Keratinocyte (primary cell): ENCODE measurements around the gene BNIP5. TPM values are rescaled to one million over a fixed set of nuclear protein-coding genes. Genes with fewer than 3 reads are reported as not detected.

Source experiments
- DNase-seq: peaks from one replicate; pipeline ENCODE4 v3.0.0-alpha.2; 2011; ENCODE audit warnings: low read depth, missing footprints, low spot score
- FAIRE-seq: peaks from 2 replicates; lab custom pipeline; 2011; peaks lifted over from hg19 to GRCh38; lab: Jason Lieb, UNC
- H2AFZ ChIP-seq: 2 replicates; pipeline ENCODE4 v1.6.0; 2012; ENCODE audit warnings: low read length, control low read depth, inconsistent platforms; ENCODE audit not compliant: control insufficient read depth
- H3K27ac ChIP-seq: 2 replicates; pipeline ENCODE4 v1.5.1; 2011; ENCODE audit warnings: low read length; ENCODE audit not compliant: control insufficient read depth, insufficient read depth
- H3K27me3 ChIP-seq: 3 replicates; pipeline ENCODE4 v1.6.0; 2011; ENCODE audit warnings: low read length; ENCODE audit not compliant: control insufficient read depth, insufficient read depth; ENCODE audit errors: extremely low read depth
- H3K36me3 ChIP-seq, 2 experiments: 2 replicates in 1 of 2; 3 replicates in 1 of 2; pipeline ENCODE4 v1.5.1; 2011; ENCODE audit warnings: low read length in 2 of 2, mild to moderate bottlenecking in 1 of 2; ENCODE audit not compliant: control insufficient read depth in 2 of 2, insufficient read depth in 2 of 2; ENCODE audit errors: extremely low read depth in 1 of 2
- H3K4me1 ChIP-seq: 3 replicates; pipeline ENCODE4 v1.5.1; 2011; ENCODE audit warnings: low read length; ENCODE audit not compliant: control insufficient read depth, insufficient read depth; ENCODE audit errors: extremely low read depth
- H3K4me2 ChIP-seq: 3 replicates; pipeline ENCODE4 v1.6.0; 2011; ENCODE audit warnings: low read depth, low read length; ENCODE audit not compliant: control insufficient read depth, insufficient read depth; ENCODE audit errors: extremely low read depth
- H3K4me3 ChIP-seq, 3 experiments: fragments of 200-600 bp in 1 of 3; sonication (generic) in 1 of 3; 2 replicates in 2 of 3; 3 replicates in 1 of 3; pipeline ENCODE4 v1.5.1; 2011 to 2016; ENCODE audit warnings: low read length in 3 of 3, mild to moderate bottlenecking in 3 of 3, control low read depth in 2 of 3, inconsistent platforms in 1 of 3, low read depth in 1 of 3, mixed read lengths in 1 of 3, mixed run types in 1 of 3, moderate library complexity in 1 of 3; ENCODE audit not compliant: control insufficient read depth in 2 of 3, insufficient read depth in 2 of 3; ENCODE audit errors: extremely low read depth in 1 of 3
- H3K79me2 ChIP-seq: 2 replicates; pipeline ENCODE4 v1.6.0; 2012; ENCODE audit warnings: low read length; ENCODE audit not compliant: control insufficient read depth, insufficient read depth
- H3K9ac ChIP-seq: 3 replicates; pipeline ENCODE4 v1.6.0; 2011; ENCODE audit warnings: low read length; ENCODE audit not compliant: control insufficient read depth, insufficient read depth; ENCODE audit errors: extremely low read depth
- H3K9me1 ChIP-seq: 3 replicates; pipeline ENCODE4 v1.6.0; 2011; ENCODE audit warnings: low read length; ENCODE audit not compliant: control insufficient read depth, insufficient read depth; ENCODE audit errors: extremely low read depth
- H3K9me3 ChIP-seq: 2 replicates; pipeline ENCODE4 v1.5.1; 2012; ENCODE audit warnings: low read depth, low read length; ENCODE audit not compliant: control insufficient read depth
- H4K20me1 ChIP-seq: 3 replicates; pipeline ENCODE4 v1.6.0; 2011; ENCODE audit warnings: low read length; ENCODE audit not compliant: control insufficient read depth, insufficient read depth; ENCODE audit errors: extremely low read depth
- CTCF ChIP-seq, 3 experiments: IDR thresholded peaks in 1 of 3; conservative IDR thresholded peaks in 1 of 3; optimal IDR thresholded peaks in 1 of 3; 2 replicates in 2 of 3; 3 replicates in 1 of 3; pipeline versions ENCODE3 to v1.5.1; 2011; ENCODE audit warnings: low read length in 3 of 3, mild to moderate bottlenecking in 3 of 3, moderate library complexity in 2 of 3, control low read depth in 1 of 3, inconsistent platforms in 1 of 3; ENCODE audit not compliant: insufficient read depth in 2 of 3; ENCODE audit errors: extremely low read depth in 1 of 3
- EZH2 ChIP-seq: IDR thresholded peaks from one replicate; pipeline ENCODE4 v1.6.1; 2012; ENCODE audit warnings: inconsistent platforms, mild to moderate bottlenecking, low read length, moderate library complexity
- dilution Hi-C: fragments of 300-500 bp; cut with MboI; formaldehyde crosslinking; loops from one replicate; pipeline ENCODE4 v1.7.0; 2020; ENCODE audit warnings: low sequenced_read_pairs; ENCODE audit not compliant: extremely low pct_ligation_motif_present
- polyA plus RNA-seq, 5 experiments: library from polyadenylated mRNA; depleted of rRNA in 3 of 5; stranded (reverse) in 3 of 5; stranded (forward) in 1 of 5; unstranded in 1 of 5; fragments of >200 nt; gene quantifications; 1 replicate in 1 of 5; 2 replicates in 3 of 5; 3 replicates in 1 of 5; pipeline versions ENCODE4 v1.2.1 to v1.2.3, GENCODE V29; 2011 to 2012; ENCODE audit warnings: missing spikeins in 2 of 5, low read depth in 1 of 5, low replicate concordance in 1 of 5

The BNIP5 gene
- polyA plus RNA-seq, 1 donor (not counting 4 experiments of a cell fraction or from before 2014, with no cell fraction given) = not detected

GRCh38 chr6:36330366-36330765, 6.3 kb downstream of the BNIP5 start:
- Histone ChIP-seq H3K4me2 (no peak overlapping the region), H3K9me1 (no peaks in the 10 kb centered on the region), H2AFZ (no peak overlapping the region), H3K9me3 (no peaks in the 10 kb centered on the region), H3K9ac (no peak overlapping the region), H3K79me2 (no peaks in the 10 kb centered on the region), H3K27me3 (peaks cover 41% of the 10 kb centered on the region), H3K4me3 (no peak overlapping the region), H4K20me1 (no peaks in the 10 kb centered on the region), H3K27ac (no peak overlapping the region), H3K36me3 (no peaks in the 10 kb centered on the region), H3K4me1 (no peaks in the 10 kb centered on the region)
- TF ChIP-seq EZH2 (no peak), CTCF (optimal IDR thresholded peaks at IDR 0.05 in 1 of 3, IDR thresholded peaks at IDR 0.05 in 1 of 3, conservative IDR thresholded peaks at IDR 0.05 in 1 of 3; ENCODE audit: extremely low read depth in 1 of 3, insufficient read depth in 2 of 3, low read length in 3 of 3) (no peak)
- dilution Hi-C loops = no loop called here
- FAIRE-seq = no peak
- DNase-seq = no peak

GRCh38 chr6:36329798-36330291, 6.8 kb downstream of the BNIP5 start:
- Histone ChIP-seq H2AFZ (no peak overlapping the region), H3K4me1 (no peaks in the 10 kb centered on the region), H3K9me3 (no peaks in the 10 kb centered on the region), H4K20me1 (no peaks in the 10 kb centered on the region), H3K9ac (no peak overlapping the region), H3K4me3 (no peak overlapping the region), H3K79me2 (no peaks in the 10 kb centered on the region), H3K27me3 (peaks cover 45% of the 10 kb centered on the region), H3K36me3 (no peaks in the 10 kb centered on the region), H3K9me1 (no peaks in the 10 kb centered on the region), H3K27ac (no peak overlapping the region), H3K4me2 (no peak overlapping the region)
- FAIRE-seq = no peak
- TF ChIP-seq EZH2 (no peak), CTCF (optimal IDR thresholded peaks at IDR 0.05 in 1 of 3, IDR thresholded peaks at IDR 0.05 in 1 of 3, conservative IDR thresholded peaks at IDR 0.05 in 1 of 3; ENCODE audit: extremely low read depth in 1 of 3, insufficient read depth in 2 of 3, low read length in 3 of 3) (no peak)
- dilution Hi-C loops = no loop called here
- no peak for DNase-seq
